IMR-90 (cell line): ENCODE measurements around the gene MYO9A. TPM values are rescaled to one million over a fixed set of nuclear protein-coding genes. Genes with fewer than 3 reads are reported as not detected.

ENCODE experiments used
- ATAC-seq: fragments of 200-7000 bp; cut with Tn5 transposase; 2 replicates; pipeline ENCODE4 v1.9.1; 2020; ENCODE audit warnings: low read depth, mild to moderate bottlenecking, moderate library complexity
- BruUV-seq: library from RNA; stranded (reverse); fragments of 400-500 nt; replicated peaks from 2 replicates; lab custom pipeline; 2021; lab: Mats Ljungman, UMichigan
- CTCF ChIA-PET: fragments of 300-600 bp; formaldehyde crosslinking; extraction: SDS; loops from one replicate; lab custom pipeline; 2021; ENCODE audit warnings: antibody characterized with exemption; lab: Yijun Ruan, JAX
- POLR2A ChIA-PET: fragments of 300-600 bp; sonication (Branson Sonifier 250); formaldehyde crosslinking; loops from one replicate; lab custom pipeline; 2022; ENCODE audit warnings: antibody characterized with exemption; ENCODE audit not compliant: unreplicated experiment; lab: Charles Lee
- DNase-seq: peaks from one replicate; pipeline ENCODE4 v3.0.0; 2013
- H2AFZ ChIP-seq: replicated peaks from 2 replicates; pipeline ENCODE3; 2013; ENCODE audit warnings: low read length, mild to moderate bottlenecking; ENCODE audit not compliant: poor library complexity
- H2AK5ac ChIP-seq: 2 replicates; pipeline ENCODE4 v1.6.1; 2013; ENCODE audit warnings: low read depth, low read length, inconsistent platforms
- H2AK9ac ChIP-seq: replicated peaks from 2 replicates; pipeline ENCODE3; 2013; ENCODE audit warnings: mild to moderate bottlenecking, low read depth, low read length, moderate library complexity; ENCODE audit not compliant: poor library complexity
- H2BK120ac ChIP-seq: 2 replicates; pipeline ENCODE4 v1.6.1; 2013; ENCODE audit warnings: low read depth, low read length, inconsistent platforms
- H2BK15ac ChIP-seq: 3 replicates; pipeline ENCODE4 v1.6.1; 2013; ENCODE audit warnings: low read depth, low read length, inconsistent platforms
- H2BK20ac ChIP-seq: 2 replicates; pipeline ENCODE4 v1.6.1; 2013; ENCODE audit warnings: low read depth, mild to moderate bottlenecking, inconsistent platforms, low read length, moderate library complexity
- H2BK5ac ChIP-seq: 2 replicates; pipeline ENCODE4 v1.6.1; 2013; ENCODE audit warnings: mild to moderate bottlenecking, low read depth, low read length, inconsistent platforms; ENCODE audit not compliant: poor library complexity, severe bottlenecking
- H3K14ac ChIP-seq: replicated peaks from 2 replicates; pipeline ENCODE4 v1.6.1; 2013; ENCODE audit warnings: low read depth, low read length, inconsistent platforms
- H3K18ac ChIP-seq: 2 replicates; pipeline ENCODE4 v1.6.1; 2013; ENCODE audit warnings: low read depth, low read length, control low read depth
- H3K23ac ChIP-seq: 2 replicates; pipeline ENCODE4 v1.6.1; 2013; ENCODE audit warnings: low read depth, low read length, inconsistent platforms
- H3K27ac ChIP-seq: 2 replicates; pipeline ENCODE4 v1.5.1; 2013; ENCODE audit warnings: mild to moderate bottlenecking, control low read depth, low read length; ENCODE audit not compliant: insufficient read depth
- H3K27me3 ChIP-seq: 2 replicates; pipeline ENCODE4 v1.6.1; 2013; ENCODE audit warnings: low read length; ENCODE audit not compliant: control insufficient read depth, insufficient read depth
- H3K36me3 ChIP-seq: 2 replicates; pipeline ENCODE4 v1.6.1; 2013; ENCODE audit warnings: low read length, mixed read lengths; ENCODE audit not compliant: control insufficient read depth, insufficient read depth
- H3K4ac ChIP-seq: 2 replicates; pipeline ENCODE4 v1.6.1; 2013; ENCODE audit warnings: low read depth, low read length, inconsistent platforms
- H3K4me1 ChIP-seq: 2 replicates; pipeline ENCODE4 v1.6.1; 2013; ENCODE audit warnings: low read length, mixed read lengths; ENCODE audit not compliant: control insufficient read depth, insufficient read depth
- H3K4me2 ChIP-seq: 2 replicates; pipeline ENCODE4 v1.6.1; 2013; ENCODE audit warnings: low read depth, mild to moderate bottlenecking, control low read depth, low read length, moderate library complexity
- H3K4me3 ChIP-seq: 2 replicates; pipeline ENCODE4 v1.5.1; 2013; ENCODE audit warnings: low read depth, mild to moderate bottlenecking, control low read depth, low read length, moderate library complexity; ENCODE audit not compliant: insufficient read depth
- H3K56ac ChIP-seq: 2 replicates; pipeline ENCODE4 v1.6.1; 2013; ENCODE audit warnings: low read length, inconsistent platforms; ENCODE audit not compliant: insufficient read depth; ENCODE audit errors: extremely low read depth
- H3K79me1 ChIP-seq, 2 experiments: 2 replicates each; pipeline ENCODE4 v1.6.1; 2013; ENCODE audit warnings: low read length in 2 of 2, inconsistent platforms in 1 of 2, low read depth in 1 of 2
- H3K9ac ChIP-seq: 2 replicates; pipeline ENCODE4 v1.6.1; 2013; ENCODE audit warnings: low read depth, low read length, control low read depth
- H3K9me1 ChIP-seq: 2 replicates; pipeline ENCODE4 v1.6.1; 2013; ENCODE audit warnings: low read length, inconsistent platforms; ENCODE audit not compliant: insufficient read depth
- H3K9me3 ChIP-seq: 2 replicates; pipeline ENCODE4 v1.6.1; 2013; ENCODE audit warnings: low read length; ENCODE audit not compliant: control insufficient read depth, insufficient read depth
- H4K20me1 ChIP-seq: 2 replicates; pipeline ENCODE4 v1.6.1; 2013; ENCODE audit warnings: low read length, inconsistent platforms; ENCODE audit not compliant: insufficient read depth
- H4K5ac ChIP-seq: 2 replicates; pipeline ENCODE4 v1.6.1; 2013; ENCODE audit warnings: mild to moderate bottlenecking, low read depth, low read length, control low read depth
- H4K8ac ChIP-seq, 2 experiments: 2 replicates each; pipeline ENCODE4 v1.6.1; 2013; ENCODE audit warnings: low read depth in 2 of 2, low read length in 2 of 2, control low read depth in 1 of 2, inconsistent platforms in 1 of 2
- H4K91ac ChIP-seq: 2 replicates; pipeline ENCODE4 v1.6.1; 2013; ENCODE audit warnings: low read depth, low read length, inconsistent platforms; ENCODE audit not compliant: insufficient read depth
- BHLHE40 ChIP-seq: fragments of 150-350 bp; IDR thresholded peaks from 2 replicates; pipeline ENCODE4 v1.6.1; 2016; ENCODE audit warnings: mild to moderate bottlenecking, low read depth, low read length
- CEBPB ChIP-seq: IDR thresholded peaks from 2 replicates; pipeline ENCODE4 v1.6.1; 2012; ENCODE audit warnings: low read depth, low read length, improper control_type of control experiment
- CHD1 ChIP-seq: IDR thresholded peaks from 2 replicates; pipeline ENCODE4 v1.6.1; 2012; ENCODE audit warnings: low read depth, low read length, improper control_type of control experiment
- FOS ChIP-seq: fragments of 150-350 bp; IDR thresholded peaks from 2 replicates; pipeline ENCODE4 v1.6.1; 2016; ENCODE audit warnings: low read depth, low read length
- MAFK ChIP-seq: IDR thresholded peaks from 2 replicates; pipeline ENCODE4 v1.6.1; 2012; ENCODE audit warnings: low read depth, low read length, improper control_type of control experiment
- MAZ ChIP-seq: IDR thresholded peaks from 2 replicates; pipeline ENCODE4 v1.6.1; 2012; ENCODE audit warnings: low read depth, mild to moderate bottlenecking, low read length, improper control_type of control experiment, moderate library complexity, borderline replicate concordance
- MXI1 ChIP-seq: IDR thresholded peaks from 2 replicates; pipeline ENCODE4 v1.6.1; 2012; ENCODE audit warnings: low read depth, mild to moderate bottlenecking, low read length, moderate library complexity, borderline replicate concordance
- NFE2L2 ChIP-seq: fragments of 150-350 bp; IDR thresholded peaks from 2 replicates; pipeline ENCODE4 v1.6.1; 2016; ENCODE audit warnings: low read depth, mild to moderate bottlenecking, low read length
- POLR2A ChIP-seq: IDR thresholded peaks from 2 replicates; pipeline ENCODE4 v1.6.1; 2012; ENCODE audit warnings: mild to moderate bottlenecking, low read depth, low read length
- RAD21 ChIP-seq: IDR thresholded peaks from 2 replicates; pipeline ENCODE4 v1.6.1; 2012; ENCODE audit warnings: low read length, improper control_type of control experiment
- RCOR1 ChIP-seq: IDR thresholded peaks from 2 replicates; pipeline ENCODE4 v1.6.1; 2012; ENCODE audit warnings: mild to moderate bottlenecking, low read length, improper control_type of control experiment; ENCODE audit not compliant: insufficient replicate concordance
- RFX5 ChIP-seq: IDR thresholded peaks from 2 replicates; pipeline ENCODE4 v1.8.0; 2012; ENCODE audit warnings: low read depth, mild to moderate bottlenecking, low read length, moderate library complexity
- SMC3 ChIP-seq: fragments of 150-350 bp; IDR thresholded peaks from 2 replicates; pipeline ENCODE4 v1.6.1; 2016; ENCODE audit warnings: low read depth, mild to moderate bottlenecking, antibody characterized with exemption, low read length, moderate library complexity
- WGBS, 2 experiments: methylation state at CpG; one replicate each; pipeline versions ENCODE4 v1.1.5 to v1.1.7; 2013; ENCODE audit warnings: missing lambda C conversion rate in 2 of 2; ENCODE audit not compliant: insufficient read length in 1 of 2; ENCODE audit errors: extremely low coverage in 2 of 2; 5-methylcytosine and 5-hydroxymethylcytosine counted together
- dilution Hi-C: fragments of 300-500 bp; cut with HindIII; formaldehyde crosslinking; loops from one replicate; pipeline ENCODE4 v1.14.3; 2018; ENCODE audit warnings: low sequenced_read_pairs; ENCODE audit not compliant: unreplicated experiment
- in situ Hi-C: fragments of 300-500 bp; cut with MboI; formaldehyde crosslinking; loops from 3 replicates; pipeline ENCODE4 v1.14.3; 2019; ENCODE audit warnings: low sequenced_read_pairs, inconsistent platforms, mixed read lengths
- intact Hi-C: fragments of 100-400 bp; cut with micrococcal nuclease; formaldehyde crosslinking; loops from 2 replicates; pipeline ENCODE4 v1.10.0; 2022
- polyA plus RNA-seq, 3 experiments: library from polyadenylated mRNA; depleted of rRNA; stranded (reverse); fragments of >200 nt; gene quantifications; 2 replicates each; pipeline ENCODE4 v1.2.3, GENCODE V29; 2012; ENCODE audit warnings: low replicate concordance in 1 of 3
- total RNA-seq: library from RNA; depleted of rRNA; stranded (reverse); fragments of >200 nt; gene quantifications from 2 replicates; pipeline ENCODE4 v1.2.3, GENCODE V29; 2012
- TF ChIP-seq, protein P1 (sequence below): fragments of 150-350 bp; IDR thresholded peaks from 2 replicates; pipeline ENCODE4 v1.6.1; 2017; ENCODE audit warnings: mild to moderate bottlenecking, antibody characterized with exemption, low read length, low read depth
- TF ChIP-seq, protein P2 (sequence below): fragments of 150-350 bp; IDR thresholded peaks from 2 replicates; pipeline ENCODE4 v1.6.1; 2016; ENCODE audit warnings: low read depth, mild to moderate bottlenecking, low read length, moderate library complexity, borderline replicate concordance
- TF ChIP-seq, protein P3 (sequence below): conservative IDR thresholded peaks from 2 replicates; pipeline ENCODE4 v1.5.1; 2012; ENCODE audit warnings: mild to moderate bottlenecking, low read depth, low read length, improper control_type of control experiment

MYO9A gene
- total and polyA plus RNA-seq, 2 of the 4 experiments (the other 2 are of a cell fraction), result 6.0 to 49.5 TPM

DNA sequence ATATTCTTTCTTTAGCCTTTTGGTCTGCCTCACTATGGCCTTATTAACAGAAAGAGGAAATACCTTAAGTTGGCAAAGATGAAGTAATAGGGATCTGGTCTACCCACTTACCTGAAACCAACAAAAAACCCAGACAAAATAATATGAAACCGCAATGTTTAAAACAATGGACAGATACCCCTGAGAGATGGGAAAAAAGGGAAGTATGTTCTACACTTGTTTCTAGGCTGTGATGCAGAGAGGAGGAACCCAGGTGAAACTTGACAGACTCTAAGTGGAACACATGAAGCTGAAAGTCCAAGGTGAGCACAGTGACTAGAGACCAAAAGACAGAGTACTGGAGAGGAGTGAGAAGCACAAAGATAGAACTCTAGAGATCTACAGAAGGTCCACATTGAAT, 229.2 kb downstream of the MYO9A start:
- no CpG with 5 or more reads among the region's 1 CpG for WGBS, 2 experiments

More for the DNA sequence above, 229.2 kb downstream of the MYO9A start:
- Histone ChIP-seq H3K18ac (no peak overlapping the region), H2BK15ac (no peak overlapping the region), H2AK5ac (no peak overlapping the region), H3K9me1 (0 out of 2 replicates have a peak, but pooled peaks cover 2% of the 10 kb centered on the region), H3K27ac (no peak overlapping the region), H4K5ac (no peak overlapping the region), H2BK120ac (no peak overlapping the region), H3K4ac (no peak overlapping the region), H2BK20ac (no peak overlapping the region), H3K79me1 (no peaks in the 10 kb centered on the region), H3K4me2 (no peak overlapping the region), H2BK5ac (no peak overlapping the region), H3K36me3 (peaks cover 2% of the 10 kb centered on the region; the same call in 1 of the 2 replicates), H2AK9ac (no peak overlapping the region), H3K27me3 (no peaks in the 10 kb centered on the region), H3K9me3 (no peaks in the 10 kb centered on the region), H3K4me3 (no peak overlapping the region), H3K9ac (no peak overlapping the region), H4K91ac (no peak overlapping the region), H4K8ac (no peak overlapping the region), H3K14ac (no peak overlapping the region), H2AFZ (no peak overlapping the region), H3K23ac (no peak overlapping the region), H3K4me1 (no peaks in the 10 kb centered on the region), H4K20me1 (no peaks in the 10 kb centered on the region), H3K56ac (no peak overlapping the region)
- no peak for DNase-seq
- intact Hi-C loops (no loop called here), dilution Hi-C loops (no loop called here), in situ Hi-C loops (no loop called here)
- no peak for ATAC-seq
- no peak for TF ChIP-seq RAD21
- TF ChIP-seq RFX5, result no peak
- TF ChIP-seq MXI1, result no peak
- no peak for TF ChIP-seq BHLHE40
- no peak for TF ChIP-seq POLR2A
- no peak for TF ChIP-seq SMC3
- no peak for TF ChIP-seq NFE2L2
- TF ChIP-seq FOS, result no peak
- no peak for TF ChIP-seq MAZ
- no peak for TF ChIP-seq CEBPB
- TF ChIP-seq MAFK, result no peak
- TF ChIP-seq, protein P1, sequence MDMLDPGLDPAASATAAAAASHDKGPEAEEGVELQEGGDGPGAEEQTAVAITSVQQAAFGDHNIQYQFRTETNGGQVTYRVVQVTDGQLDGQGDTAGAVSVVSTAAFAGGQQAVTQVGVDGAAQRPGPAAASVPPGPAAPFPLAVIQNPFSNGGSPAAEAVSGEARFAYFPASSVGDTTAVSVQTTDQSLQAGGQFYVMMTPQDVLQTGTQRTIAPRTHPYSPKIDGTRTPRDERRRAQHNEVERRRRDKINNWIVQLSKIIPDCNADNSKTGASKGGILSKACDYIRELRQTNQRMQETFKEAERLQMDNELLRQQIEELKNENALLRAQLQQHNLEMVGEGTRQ, result no peak
- TF ChIP-seq, protein P2, sequence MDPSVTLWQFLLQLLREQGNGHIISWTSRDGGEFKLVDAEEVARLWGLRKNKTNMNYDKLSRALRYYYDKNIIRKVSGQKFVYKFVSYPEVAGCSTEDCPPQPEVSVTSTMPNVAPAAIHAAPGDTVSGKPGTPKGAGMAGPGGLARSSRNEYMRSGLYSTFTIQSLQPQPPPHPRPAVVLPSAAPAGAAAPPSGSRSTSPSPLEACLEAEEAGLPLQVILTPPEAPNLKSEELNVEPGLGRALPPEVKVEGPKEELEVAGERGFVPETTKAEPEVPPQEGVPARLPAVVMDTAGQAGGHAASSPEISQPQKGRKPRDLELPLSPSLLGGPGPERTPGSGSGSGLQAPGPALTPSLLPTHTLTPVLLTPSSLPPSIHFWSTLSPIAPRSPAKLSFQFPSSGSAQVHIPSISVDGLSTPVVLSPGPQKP, result no peak
- TF ChIP-seq, protein P3, sequence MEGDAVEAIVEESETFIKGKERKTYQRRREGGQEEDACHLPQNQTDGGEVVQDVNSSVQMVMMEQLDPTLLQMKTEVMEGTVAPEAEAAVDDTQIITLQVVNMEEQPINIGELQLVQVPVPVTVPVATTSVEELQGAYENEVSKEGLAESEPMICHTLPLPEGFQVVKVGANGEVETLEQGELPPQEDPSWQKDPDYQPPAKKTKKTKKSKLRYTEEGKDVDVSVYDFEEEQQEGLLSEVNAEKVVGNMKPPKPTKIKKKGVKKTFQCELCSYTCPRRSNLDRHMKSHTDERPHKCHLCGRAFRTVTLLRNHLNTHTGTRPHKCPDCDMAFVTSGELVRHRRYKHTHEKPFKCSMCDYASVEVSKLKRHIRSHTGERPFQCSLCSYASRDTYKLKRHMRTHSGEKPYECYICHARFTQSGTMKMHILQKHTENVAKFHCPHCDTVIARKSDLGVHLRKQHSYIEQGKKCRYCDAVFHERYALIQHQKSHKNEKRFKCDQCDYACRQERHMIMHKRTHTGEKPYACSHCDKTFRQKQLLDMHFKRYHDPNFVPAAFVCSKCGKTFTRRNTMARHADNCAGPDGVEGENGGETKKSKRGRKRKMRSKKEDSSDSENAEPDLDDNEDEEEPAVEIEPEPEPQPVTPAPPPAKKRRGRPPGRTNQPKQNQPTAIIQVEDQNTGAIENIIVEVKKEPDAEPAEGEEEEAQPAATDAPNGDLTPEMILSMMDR, result no peak
- no peak for TF ChIP-seq RCOR1
- TF ChIP-seq CHD1, result no peak
- no TSS peak for BruUV-seq
- POLR2A ChIA-PET, result no interaction called here
- CTCF ChIA-PET, result no interaction called here
